SH-SY5Y (cell line): ENCODE data around the gene CHDH.

Experiments used
- GATA2 ChIP-seq: IDR thresholded peaks from 2 replicates; pipeline ENCODE4 v1.6.1; 2011; ENCODE audit warnings: mild to moderate bottlenecking, low read depth, low read length
- GATA3 ChIP-seq: IDR thresholded peaks from 2 replicates; pipeline ENCODE4 v1.6.1; 2011; ENCODE audit warnings: low read depth, mild to moderate bottlenecking, low read length, moderate library complexity

- TF ChIP-seq GATA2 (no peak), GATA3 (no peak)
Measured at GRCh38 chr3:53790470-53790869, 55.7 kb downstream of the CHDH start.
